T-helper 1 cell treated with Interleukin-12 subunit alpha and Interleukin-12 subunit beta and Interleukin-4 antibody, amounts not matched to agents 30 ng/mL and 1 ng/mL, for 36 hours (primary cell): Measurements from ENCODE around the gene TMEM213. TPM values are rescaled to one million over a fixed set of nuclear protein-coding genes. Genes with fewer than 3 reads are reported as not detected.

Experiments
- intact Hi-C: fragments of 100-400 bp; cut with micrococcal nuclease; formaldehyde crosslinking; loops from one replicate; pipeline ENCODE4 v1.15.1; 2024
- total RNA-seq: library from RNA; stranded (reverse); gene quantifications from 2 replicates; pipeline ENCODE4 v1.2.3, GENCODE V29; 2022

The TMEM213 gene
- total RNA-seq, 1 donor from 2014 or later = 3.7 TPM

GRCh38 chr7:138837627-138838026 lies 39.8 kb downstream of the TMEM213 start:
- intact Hi-C loops = no loop called here

GRCh38 chr7:138838166-138838565 lies 40.4 kb downstream of the TMEM213 start:
- intact Hi-C loops = no loop called here

GRCh38 chr7:138842111-138842510 lies 44.3 kb downstream of the TMEM213 start:
- intact Hi-C loops = no loop called here

- intact Hi-C loops = no loop called here
Observed at GRCh38 chr7:138843632-138844580, 46.1 kb downstream of the TMEM213 start.

- intact Hi-C loops = no loop called here
Observed at GRCh38 chr7:138845711-138846110, 47.9 kb downstream of the TMEM213 start.

GRCh38 chr7:138848056-138848980 lies 50.5 kb downstream of the TMEM213 start:
- intact Hi-C loops = no loop called here

- intact Hi-C loops = no loop called here
Observed at GRCh38 chr7:138849701-138850100, 51.9 kb downstream of the TMEM213 start.

- intact Hi-C loops = no loop called here
Observed at GRCh38 chr7:138852469-138852868, 54.7 kb downstream of the TMEM213 start.

- intact Hi-C loops = no loop called here
Observed at GRCh38 chr7:138853448-138853847, 55.7 kb downstream of the TMEM213 start.

GRCh38 chr7:138854115-138854645 lies 56.4 kb downstream of the TMEM213 start:
- intact Hi-C loops = no loop called here

- intact Hi-C loops = no loop called here
Observed at GRCh38 chr7:138857728-138858127, 59.9 kb downstream of the TMEM213 start.

GRCh38 chr7:138861051-138861450 lies 63.3 kb downstream of the TMEM213 start:
- intact Hi-C loops = loop anchor here (10.0 kb wide), 1 partner anchor 926 kb away; no protein-coding TSS in a partner anchor

- intact Hi-C loops = loop anchor here (2.0 to 10.0 kb wide), 2 partner anchors 111 to 929 kb away; no protein-coding TSS in a partner anchor
Observed at GRCh38 chr7:138863931-138864330, 66.1 kb downstream of the TMEM213 start.

- intact Hi-C loops = loop anchor here (2.0 to 10.0 kb wide), 5 partner anchors 52 to 1207 kb away; no protein-coding TSS in a partner anchor
Observed at GRCh38 chr7:138864667-138865066, 66.9 kb downstream of the TMEM213 start.

- intact Hi-C loops = loop anchor here (1.0 to 10.0 kb wide), 12 partner anchors 54 to 1209 kb away; partner anchors contain the start of gene CREB3L2
Observed at GRCh38 chr7:138865843-138866242, 68.0 kb downstream of the TMEM213 start.

GRCh38 chr7:138866353-138866752 lies 68.6 kb downstream of the TMEM213 start:
- intact Hi-C loops = loop anchor here (1.0 to 10.0 kb wide), 11 partner anchors 54 to 1209 kb away; partner anchors contain the start of gene CREB3L2

GRCh38 chr7:138867744-138868143 lies 70.0 kb downstream of the TMEM213 start:
- intact Hi-C loops = loop anchor here (5.0 to 10.0 kb wide), 4 partner anchors 55 to 1210 kb away; no protein-coding TSS in a partner anchor

- intact Hi-C loops = loop anchor here (5.0 to 10.0 kb wide), 4 partner anchors 56 to 1211 kb away; no protein-coding TSS in a partner anchor
Observed at GRCh38 chr7:138868711-138869110, 70.9 kb downstream of the TMEM213 start.

- intact Hi-C loops = loop anchor here (5.0 to 10.0 kb wide), 4 partner anchors 57 to 1212 kb away; no protein-coding TSS in a partner anchor
Observed at GRCh38 chr7:138869353-138869752, 71.6 kb downstream of the TMEM213 start.

GRCh38 chr7:138871065-138871813 lies 73.4 kb downstream of the TMEM213 start:
- intact Hi-C loops = no loop called here
